Left colon (tissue), 2 donors: ENCODE data around the gene NAV2. TPM values are rescaled to one million over a fixed set of nuclear protein-coding genes. Genes with fewer than 3 reads are reported as not detected.

ENCODE experiments used
- ATAC-seq: fragments of 200-7000 bp; cut with Tn5 transposase; one replicate; pipeline ENCODE4 v1.9.1; 2020; ENCODE audit warnings: mild to moderate bottlenecking, moderate library complexity
- DNase-seq, 2 donors: peaks; one replicate each; pipeline ENCODE4 v3.0.0-alpha.2; 2020
- intact Hi-C, 2 donors: fragments of 100-400 bp; cut with DNase I in 1 of 2; cut with micrococcal nuclease in 1 of 2; formaldehyde crosslinking; loops; one replicate each; pipeline versions ENCODE4 v1.11.2 to v1.14.0; 2022; cut with DNase I, micrococcal nuclease
- total RNA-seq, 2 donors: library from RNA; stranded (reverse); fragmentation: NEBNext Ultra II Directional; extraction: Animal tissue kit (Norgen Biotek cat#: 25700); gene quantifications; one replicate each; pipeline ENCODE4 v1.2.1, GENCODE V29; 2021
- donor health status: DM: no; HTN: no; CAD: no.
- donor health status: DM: yes; HTN: yes; CAD: no.

The NAV2 gene
- total RNA-seq, 2 donors from 2014 or later = 16.1 to 21.7 TPM

DNA sequence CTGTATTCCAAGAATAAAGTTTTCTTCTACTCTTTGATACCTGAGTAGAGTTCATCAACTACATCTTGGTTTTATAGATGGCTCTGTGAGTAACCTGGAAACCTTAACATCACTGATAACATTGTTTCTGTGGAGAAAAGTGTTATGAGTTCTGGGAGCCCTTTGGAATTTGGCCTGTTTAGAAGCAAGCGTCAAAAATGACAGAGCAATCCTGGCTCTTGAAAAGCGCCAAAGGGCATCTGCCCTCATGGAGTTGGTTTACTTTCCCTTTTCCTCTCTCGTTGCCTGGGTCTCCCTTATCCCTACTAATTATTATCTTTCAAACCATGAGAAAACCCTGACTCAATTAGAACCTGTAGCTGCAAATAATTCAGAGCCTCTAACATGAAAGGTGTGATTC lies 307.6 kb downstream of the NAV2 start:
- DNase-seq (no peak), ATAC-seq (peak; percentile 14)
- intact Hi-C loops = no loop called here

DNA sequence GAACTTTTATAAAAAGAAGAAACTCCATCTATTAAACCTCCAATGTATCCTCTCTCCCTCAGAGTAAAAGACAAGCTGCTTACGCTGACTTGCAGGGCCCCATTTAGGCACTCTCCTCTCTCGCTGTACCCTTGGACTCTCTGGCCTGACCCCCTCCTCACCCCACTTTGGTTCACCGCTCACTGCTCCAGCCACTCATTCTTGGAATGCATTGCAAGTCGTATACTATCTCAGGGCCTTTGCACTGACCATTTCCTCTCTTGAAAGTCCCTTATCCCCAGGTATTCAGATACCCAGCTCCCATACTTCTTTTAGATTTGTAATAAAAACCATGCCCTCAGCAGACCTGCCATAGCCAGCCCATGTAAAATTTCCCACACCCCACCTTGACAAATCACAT lies 308.1 kb downstream of the NAV2 start:
- ATAC-seq = no peak
- intact Hi-C loops = no loop called here

GRCh38 chr11:20021212-20021611 lies 308.6 kb downstream of the NAV2 start:
- intact Hi-C loops = no loop called here
- DNase-seq (no peak), ATAC-seq (no peak)

More for the DNA sequence above, 308.1 kb downstream of the NAV2 start:
- no peak for DNase-seq

- intact Hi-C loops = no loop called here
- DNase-seq (no peak), ATAC-seq (no peak)
These were observed 309.2 kb downstream of the NAV2 start for GRCh38 chr11:20021771-20022362.

DNA sequence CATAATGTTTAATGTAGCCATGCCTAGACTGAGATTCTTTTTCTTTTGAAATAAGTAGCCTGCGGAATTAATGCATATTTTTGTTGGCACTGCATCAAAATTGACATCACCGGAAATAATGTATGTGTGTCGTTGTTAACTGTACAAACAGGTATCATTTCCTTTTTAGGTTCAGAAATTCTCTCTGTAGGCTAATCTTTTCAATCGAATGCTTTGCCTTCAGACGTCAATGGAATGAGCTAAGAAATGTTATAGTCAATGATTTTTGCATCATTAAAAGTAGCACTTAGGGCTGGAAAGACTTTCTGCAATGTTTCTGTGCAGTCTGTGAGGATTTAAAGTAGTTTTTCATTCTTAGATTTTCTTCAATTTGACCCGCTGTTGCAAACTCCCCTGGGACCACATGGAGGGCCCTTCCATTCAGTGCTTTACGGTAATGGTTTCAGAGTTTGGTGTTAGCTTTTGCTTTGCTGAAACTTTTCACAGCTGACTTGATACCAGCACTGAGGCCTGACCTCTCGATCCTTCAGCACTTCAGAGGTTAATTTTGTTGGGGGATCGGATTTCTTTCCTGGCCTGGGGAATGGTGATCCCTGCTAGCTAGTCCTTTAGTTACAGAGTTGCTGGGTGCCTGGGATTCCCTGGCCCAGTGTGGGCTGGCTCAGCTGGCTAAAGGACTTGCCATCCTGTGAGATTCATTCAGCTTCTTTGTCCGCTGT lies 309.9 kb downstream of the NAV2 start:
- ATAC-seq (no peak), DNase-seq (no peak)

DNA sequence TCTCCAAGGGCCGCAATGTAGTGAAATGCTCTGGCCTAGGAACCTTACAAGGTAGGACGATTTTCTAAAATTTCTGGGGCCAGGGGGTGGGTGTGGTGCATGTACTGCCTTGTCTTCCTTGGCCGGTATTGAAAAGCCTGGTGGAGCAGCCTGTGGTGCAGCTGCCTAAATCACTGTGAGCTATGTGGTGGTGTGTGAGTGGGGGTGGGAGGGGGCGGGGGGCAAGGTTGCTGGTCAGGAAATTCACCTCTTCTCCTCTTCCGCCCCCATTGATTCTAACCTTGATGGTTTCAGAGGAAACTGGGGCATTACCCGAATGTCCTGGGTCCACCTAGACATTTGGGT lies 310.4 kb downstream of the NAV2 start:
- no peak for DNase-seq
- no peak for ATAC-seq
- intact Hi-C loops = no loop called here

More for the DNA sequence above, 309.9 kb downstream of the NAV2 start:
- intact Hi-C loops = no loop called here

DNA sequence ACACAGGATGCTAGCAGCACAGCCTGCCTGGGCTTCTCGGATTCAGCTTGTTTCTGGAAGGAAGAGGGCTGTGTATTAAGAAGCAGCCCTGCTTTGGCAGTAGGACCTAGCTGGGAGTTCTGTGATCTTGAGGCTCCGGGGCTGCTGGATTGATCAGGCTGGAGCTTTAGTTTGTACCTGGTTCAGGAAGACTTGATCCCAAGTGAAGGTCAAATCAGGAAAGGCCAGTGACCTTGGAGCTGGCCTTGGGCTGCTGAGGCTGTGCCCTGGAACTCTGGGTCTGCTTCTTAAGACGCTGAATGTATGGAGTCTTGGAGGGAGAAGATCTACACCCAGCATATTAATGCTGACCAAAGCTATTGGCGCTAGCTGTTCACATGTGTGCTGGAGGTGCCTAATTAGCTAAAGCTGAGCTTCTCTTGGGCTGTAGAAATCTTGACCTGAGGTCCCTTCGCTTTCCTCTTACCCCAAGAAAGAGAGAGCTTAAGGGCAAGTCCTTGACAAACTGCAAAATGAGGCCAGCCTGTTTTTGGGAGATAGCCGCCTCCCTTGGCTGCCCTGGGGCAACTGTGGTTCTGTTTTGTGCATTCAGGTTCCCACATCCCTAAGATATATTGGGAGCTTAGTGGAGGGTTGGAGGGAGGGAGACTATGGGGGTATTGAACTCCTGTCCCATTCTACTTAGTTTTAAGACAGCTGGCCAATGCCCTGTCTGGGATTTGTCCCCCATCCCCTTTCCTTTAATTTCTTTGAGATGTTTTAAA lies 311.7 kb downstream of the NAV2 start:
- intact Hi-C loops = no loop called here
- DNase-seq = no peak
- ATAC-seq = no peak

- intact Hi-C loops = no loop called here
These were observed 312.7 kb downstream of the NAV2 start for GRCh38 chr11:20025332-20025840.

GRCh38 chr11:20026629-20027555 lies 314.3 kb downstream of the NAV2 start:
- ATAC-seq (peak; percentile 54), DNase-seq (no peak)
- intact Hi-C loops = no loop called here

More at GRCh38 chr11:20025332-20025840, 312.7 kb downstream of the NAV2 start:
- DNase-seq (no peak), ATAC-seq (no peak)

GRCh38 chr11:20027556-20028013 lies 314.9 kb downstream of the NAV2 start:
- peak; percentile 76 for ATAC-seq
- DNase-seq = no peak
- intact Hi-C loops = no loop called here

DNA sequence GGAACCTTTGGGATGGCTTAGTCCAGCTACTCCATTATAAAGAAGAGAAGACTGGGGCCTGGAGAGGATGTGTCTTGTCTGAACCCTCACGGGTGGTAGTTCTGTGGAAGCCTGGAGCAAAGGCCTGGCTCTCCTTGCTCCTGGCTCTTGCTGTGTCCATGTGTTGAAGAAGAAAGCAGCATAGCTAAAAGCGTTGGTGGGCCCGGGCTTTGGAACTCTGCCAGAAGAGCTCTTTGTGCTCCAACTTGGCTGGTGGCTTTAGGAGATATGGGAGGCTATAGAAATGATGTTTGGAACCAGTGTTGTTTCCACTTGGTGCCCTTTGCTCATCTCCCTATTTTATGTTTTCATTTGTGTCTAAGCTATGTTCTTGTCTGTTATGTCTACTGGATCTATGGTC lies 316.6 kb downstream of the NAV2 start:
- intact Hi-C loops = no loop called here
- DNase-seq = no peak
- no peak for ATAC-seq

GRCh38 chr11:20030472-20030871 lies 317.8 kb downstream of the NAV2 start:
- DNase-seq (no peak), ATAC-seq (no peak)
- intact Hi-C loops = no loop called here

DNA sequence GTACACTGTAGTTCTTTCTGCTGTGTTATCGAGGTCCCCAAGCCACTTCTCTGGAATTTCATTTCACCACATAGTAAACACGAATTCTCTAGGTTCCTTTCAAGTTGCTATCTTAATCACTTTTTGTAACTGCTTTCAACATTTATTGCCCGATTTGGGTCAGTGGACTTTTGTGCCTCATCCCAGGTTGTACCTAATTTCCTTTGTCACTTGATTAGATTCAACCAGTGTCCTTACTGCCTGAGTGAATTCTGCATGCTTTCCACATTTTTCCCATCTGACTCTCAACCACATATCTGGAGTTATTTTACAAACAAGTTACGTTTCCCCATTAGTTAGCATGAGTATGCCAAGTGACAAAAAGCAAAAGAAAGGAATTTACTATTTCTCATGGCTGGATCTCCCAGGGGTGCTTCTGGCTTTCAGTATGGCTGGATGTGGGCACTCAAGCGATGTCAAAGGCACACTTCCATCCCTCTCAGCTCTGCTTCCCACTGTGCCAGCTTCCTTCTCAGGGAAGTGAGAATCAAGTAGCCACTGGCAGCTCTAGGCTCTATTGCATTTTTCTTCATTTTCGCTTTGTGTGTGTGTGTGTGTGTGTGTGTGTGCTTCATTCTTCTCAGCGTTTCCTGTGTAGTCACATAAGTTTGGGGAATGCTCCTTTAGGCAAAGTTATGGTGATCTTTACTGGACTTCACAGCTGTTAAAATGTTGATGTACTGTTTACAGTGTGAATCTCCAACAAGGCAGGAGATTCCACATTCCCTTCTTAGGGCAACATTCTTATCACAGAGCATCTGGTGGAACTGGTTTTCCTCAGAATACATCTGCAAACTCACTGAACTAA lies 318.7 kb downstream of the NAV2 start:
- DNase-seq (no peak), ATAC-seq (no peak)
- intact Hi-C loops = no loop called here

GRCh38 chr11:20032127-20032526 lies 319.5 kb downstream of the NAV2 start:
- intact Hi-C loops = no loop called here
- no peak for DNase-seq
- ATAC-seq = no peak

GRCh38 chr11:20032577-20033260 lies 320.1 kb downstream of the NAV2 start:
- DNase-seq (no peak), ATAC-seq (no peak)
- intact Hi-C loops = no loop called here

- ATAC-seq = no peak
- no peak for DNase-seq
- intact Hi-C loops = no loop called here
These were observed 321.2 kb downstream of the NAV2 start for GRCh38 chr11:20033806-20034205.

DNA sequence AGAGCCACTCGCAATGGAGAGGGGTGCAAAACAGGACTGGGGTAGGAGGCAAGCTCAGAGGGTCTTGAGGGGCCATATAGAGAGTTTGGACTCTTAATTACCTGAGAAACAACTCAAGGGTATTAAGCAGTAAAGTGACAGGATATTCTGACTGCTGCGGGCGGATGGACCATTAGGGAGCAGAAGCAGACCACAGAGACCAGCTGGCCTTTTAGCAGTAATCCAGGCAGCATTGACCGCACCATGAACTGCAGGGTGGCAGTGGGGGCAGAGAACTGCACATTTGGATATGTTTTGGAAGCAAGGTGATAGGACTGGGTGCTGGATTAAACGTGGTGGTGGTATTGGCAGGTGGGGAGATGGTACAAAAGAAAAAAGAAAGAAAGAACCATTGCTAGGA lies 322.3 kb downstream of the NAV2 start:
- no peak for DNase-seq
- ATAC-seq = no peak
- intact Hi-C loops = no loop called here

- intact Hi-C loops = no loop called here
- ATAC-seq (no peak), DNase-seq (no peak)
These were observed 322.7 kb downstream of the NAV2 start for GRCh38 chr11:20035375-20035700.
